ENCODE results near the gene PIM3.

Gene PIM3

GRCh38 chr22:49928555-49929210 is 31.9 kb upstream of the PIM3 start:
- no peak for DNase-seq

- no peak for DNase-seq
These were observed 31.2 kb upstream of the PIM3 start for GRCh38 chr22:49929211-49929979.

- no peak for DNase-seq
These were observed 30.5 kb upstream of the PIM3 start for GRCh38 chr22:49929994-49930575.

GRCh38 chr22:49930596-49931412 is 29.8 kb upstream of the PIM3 start:
- DNase-seq, result peak; percentile 80

GRCh38 chr22:49933236-49934159 is 27.1 kb upstream of the PIM3 start:
- no peak for DNase-seq

- DNase-seq, result peak; percentile 55
These were observed 26.2 kb upstream of the PIM3 start for GRCh38 chr22:49934160-49934890.

GRCh38 chr22:49934891-49935557 is 25.5 kb upstream of the PIM3 start:
- peak; percentile 58 for DNase-seq

GRCh38 chr22:49935561-49935960 is 25.0 kb upstream of the PIM3 start:
- no peak for DNase-seq

GRCh38 chr22:49936018-49936972 is 24.3 kb upstream of the PIM3 start:
- DNase-seq, result peak; percentile 76

- DNase-seq, result peak; percentile 67
These were observed 23.4 kb upstream of the PIM3 start for GRCh38 chr22:49936973-49937757.

GRCh38 chr22:49937758-49938564 is 22.6 kb upstream of the PIM3 start:
- no peak for DNase-seq

GRCh38 chr22:49938565-49939136 is 21.9 kb upstream of the PIM3 start:
- DNase-seq, result no peak

- DNase-seq, result no peak
These were observed 18.9 kb upstream of the PIM3 start for GRCh38 chr22:49941507-49942316.

- no peak for DNase-seq
These were observed 17.8 kb upstream of the PIM3 start for GRCh38 chr22:49942565-49943404.

- no peak for DNase-seq
These were observed 17.2 kb upstream of the PIM3 start for GRCh38 chr22:49943405-49943765.
